A549 (cell line): ENCODE data around the gene SSC5D. TPM values are rescaled to one million over a fixed set of nuclear protein-coding genes. Genes with fewer than 3 reads are reported as not detected.

Experiments used
- ATAC-seq, 2 experiments: fragments of 200-7000 bp in 1 of 2; fragments of >200 bp in 1 of 2; cut with Nextera tagmentation in 1 of 2; cut with Tn5 transposase in 1 of 2; 3 replicates each; pipeline versions ENCODE4 v1.8.0 to v1.9.1; 2018 to 2020; ENCODE audit warnings: mild to moderate bottlenecking in 1 of 2, moderate library complexity in 1 of 2
- CTCF ChIA-PET: fragments of 300-600 bp; sonication (Branson Sonifier 250); formaldehyde crosslinking; extraction: SDS; loops from one replicate; lab custom pipeline; 2021; ENCODE audit warnings: antibody characterized with exemption, inconsistent platforms; lab: Yijun Ruan, JAX
- POLR2A ChIA-PET: fragments of 350-600 bp; formaldehyde crosslinking; extraction: SDS; loops from one replicate; lab custom pipeline; 2021; ENCODE audit warnings: antibody characterized with exemption, inconsistent platforms; lab: Yijun Ruan, JAX
- DNase-seq, 2 experiments: peaks; one replicate each; pipeline versions ENCODE4 v3.0.0 to v3.0.0-alpha.2; 2011 to 2016; ENCODE audit warnings: low read depth in 1 of 2, low spot score in 1 of 2
- FAIRE-seq: peaks from 2 replicates; lab custom pipeline; 2011; peaks lifted over from hg19 to GRCh38; lab: Jason Lieb, UNC
- H3K27ac ChIP-seq, 2 experiments: fragments of >200 bp; sonication (Bioruptor Twin); formaldehyde crosslinking; 3 replicates each; pipeline ENCODE4 v1.5.1; 2016 to 2017
- H3K4me1 ChIP-seq: fragments of >200 bp; sonication (Bioruptor Twin); formaldehyde crosslinking; 3 replicates; pipeline ENCODE4 v1.6.1; 2016
- H3K4me2 ChIP-seq: fragments of >200 bp; sonication (Bioruptor Twin); formaldehyde crosslinking; 3 replicates; pipeline ENCODE4 v1.6.1; 2016
- H3K4me3 ChIP-seq: fragments of >200 bp; sonication (Bioruptor Twin); formaldehyde crosslinking; 3 replicates; pipeline ENCODE4 v1.5.1; 2016
- H3K9me3 ChIP-seq: fragments of >200 bp; sonication (Bioruptor Twin); formaldehyde crosslinking; 3 replicates; pipeline ENCODE4 v1.6.1; 2016
- CBX2 ChIP-seq: fragments of 200-600 bp; sonication (generic); IDR thresholded peaks from 2 replicates; pipeline ENCODE4 v1.6.1; 2016; ENCODE audit warnings: low read depth, mild to moderate bottlenecking, borderline replicate concordance
- CBX8 ChIP-seq: fragments of 200-600 bp; sonication (generic); IDR thresholded peaks from 2 replicates; pipeline ENCODE4 v1.6.1; 2016
- CEBPB ChIP-seq, 2 experiments: fragments of >200 bp in 1 of 2; sonication (Bioruptor Twin) in 1 of 2; formaldehyde crosslinking in 1 of 2; IDR thresholded peaks; 2 replicates each; pipeline ENCODE4 v1.6.1; 2012 to 2016
- CHD2 ChIP-seq: fragments of 150-350 bp; IDR thresholded peaks from 2 replicates; pipeline ENCODE4 v1.6.1; 2014; ENCODE audit warnings: low read length; ENCODE audit not compliant: partially characterized antibody
- EHF ChIP-seq: fragments of 250-450 bp; sonication (Bioruptor Pico); IDR thresholded peaks from 2 replicates; pipeline ENCODE4 v1.5.0; 2020; ENCODE audit warnings: mild to moderate bottlenecking
- FOSB ChIP-seq: fragments of 250-450 bp; sonication (Bioruptor Pico); IDR thresholded peaks from 2 replicates; pipeline ENCODE4 v1.5.0; 2020; ENCODE audit warnings: mild to moderate bottlenecking, moderate library complexity
- FOSL2 ChIP-seq, 2 experiments: fragments of 450-650 bp in 1 of 2; fragments of >200 bp in 1 of 2; sonication (Bioruptor Twin) in 1 of 2; formaldehyde crosslinking; IDR thresholded peaks; 2 replicates each; pipeline versions ENCODE4 v1.5.0 to v1.6.1; 2016 to 2020; ENCODE audit warnings: mild to moderate bottlenecking in 1 of 2, moderate library complexity in 1 of 2
- GATA3 ChIP-seq: IDR thresholded peaks from 2 replicates; pipeline ENCODE4 v1.6.1; 2012; ENCODE audit warnings: borderline replicate concordance
- HES2 ChIP-seq: fragments of >200 bp; sonication (Bioruptor Twin); formaldehyde crosslinking; IDR thresholded peaks from 2 replicates; pipeline ENCODE4 v1.6.1; 2016
- HEYL ChIP-seq: fragments of 250-450 bp; sonication (Bioruptor Pico); IDR thresholded peaks from 2 replicates; pipeline ENCODE4 v1.8.0; 2021; ENCODE audit warnings: mild to moderate bottlenecking, moderate library complexity
- HOXA7 ChIP-seq: fragments of 250-450 bp; sonication (Bioruptor Pico); IDR thresholded peaks from 2 replicates; pipeline ENCODE4 v1.5.0; 2020; ENCODE audit warnings: mild to moderate bottlenecking, moderate library complexity
- HOXB5 ChIP-seq: fragments of 250-450 bp; sonication (Bioruptor Pico); IDR thresholded peaks from 2 replicates; pipeline ENCODE4 v1.5.0; 2020; ENCODE audit warnings: mild to moderate bottlenecking, moderate library complexity
- JUN ChIP-seq, 2 experiments: fragments of >200 bp; sonication (Bioruptor Twin); formaldehyde crosslinking; IDR thresholded peaks; 2 replicates in 1 of 2; 3 replicates in 1 of 2; pipeline ENCODE4 v1.6.1; 2016 to 2017
- JUNB ChIP-seq: fragments of >200 bp; sonication (Bioruptor Twin); formaldehyde crosslinking; IDR thresholded peaks from 2 replicates; pipeline ENCODE4 v1.6.1; 2016
- KDM1A ChIP-seq: fragments of 200-600 bp; sonication (generic); IDR thresholded peaks from 2 replicates; pipeline ENCODE4 v1.6.1; 2016; ENCODE audit warnings: low read depth, mild to moderate bottlenecking
- MYC ChIP-seq: IDR thresholded peaks from 2 replicates; pipeline ENCODE4 v1.6.1; 2012; ENCODE audit warnings: mild to moderate bottlenecking, inconsistent platforms, low read length, improper control_type of control experiment, borderline replicate concordance
- NFE2L2 ChIP-seq: fragments of 150-350 bp; conservative IDR thresholded peaks from 2 replicates; pipeline ENCODE4 v1.6.1; 2014; ENCODE audit warnings: low read length
- PHF8 ChIP-seq: fragments of 200-600 bp; sonication (generic); IDR thresholded peaks from 2 replicates; pipeline ENCODE4 v1.6.1; 2016; ENCODE audit warnings: low read depth, mild to moderate bottlenecking, antibody characterized with exemption, moderate library complexity, borderline replicate concordance
- POLR2A ChIP-seq: IDR thresholded peaks from 2 replicates; pipeline ENCODE4 v1.6.1; 2012; ENCODE audit warnings: mild to moderate bottlenecking, low read length
- RAD21 ChIP-seq, 2 experiments: fragments of >200 bp in 1 of 2; sonication (Bioruptor Twin) in 1 of 2; formaldehyde crosslinking in 1 of 2; IDR thresholded peaks in 1 of 2; conservative IDR thresholded peaks in 1 of 2; 2 replicates in 1 of 2; 3 replicates in 1 of 2; pipeline ENCODE4 v1.6.1; 2012 to 2018; ENCODE audit warnings: inconsistent platforms in 1 of 2
- RCOR1 ChIP-seq: fragments of 150-350 bp; IDR thresholded peaks from 2 replicates; pipeline ENCODE4 v1.6.1; 2014; ENCODE audit warnings: antibody characterized with exemption, low read length, low read depth
- RFX5 ChIP-seq: fragments of 450-650 bp; IDR thresholded peaks from 2 replicates; pipeline ENCODE4 v1.7.1; 2014; ENCODE audit warnings: antibody characterized with exemption, mild to moderate bottlenecking, moderate library complexity
- SMC3 ChIP-seq: fragments of >200 bp; sonication (Bioruptor Twin); formaldehyde crosslinking; IDR thresholded peaks from 3 replicates; pipeline ENCODE4 v1.6.1; 2018; ENCODE audit warnings: inconsistent platforms
- TFCP2L1 ChIP-seq: fragments of 250-450 bp; sonication (Bioruptor Pico); IDR thresholded peaks from 2 replicates; pipeline ENCODE4 v1.5.0; 2021; ENCODE audit warnings: mild to moderate bottlenecking
- TP53 ChIP-seq: fragments of 250-450 bp; sonication (Bioruptor Pico); IDR thresholded peaks from 2 replicates; pipeline ENCODE4 v1.5.0; 2021; ENCODE audit warnings: mild to moderate bottlenecking, moderate library complexity
- WGBS: methylation state at CpG from one replicate; pipeline ENCODE4 v1.1.6; 2017; ENCODE audit errors: missing lambda C conversion rate; 5-methylcytosine and 5-hydroxymethylcytosine counted together
- polyA plus RNA-seq, 4 experiments: library from polyadenylated mRNA; depleted of rRNA in 3 of 4; stranded (reverse); fragments of >200 nt; fragmentation: RNase III in 1 of 4; extraction: RNeasy Plus Mini Kit Qiagen cat#74134 plus additional on column Dnase treatment in 1 of 4; gene quantifications; 2 replicates in 3 of 4; 3 replicates in 1 of 4; pipeline ENCODE4 v1.2.3, GENCODE V29; 2011 to 2017
- TF ChIP-seq, protein P1 (sequence below): fragments of 150-350 bp; IDR thresholded peaks from 2 replicates; pipeline ENCODE4 v1.6.1; 2014; ENCODE audit warnings: low read depth, mild to moderate bottlenecking, low read length
- TF ChIP-seq, protein P2 (sequence below): IDR thresholded peaks from 2 replicates; pipeline ENCODE4 v1.6.1; 2012; ENCODE audit warnings: low read depth, borderline replicate concordance

The SSC5D gene
- polyA plus RNA-seq, 2 of the 4 experiments (the other 2 are of a cell fraction): 0.22 to 1.5 TPM

GRCh38 chr19:55543567-55543966 lies 55.3 kb downstream of the SSC5D start:
- Histone ChIP-seq H3K4me2 (no peak overlapping the region), H3K9me3 (no peaks in the 10 kb centered on the region), H3K27ac (no peak overlapping the region), H3K4me3 (no peak overlapping the region), H3K4me1 (peaks cover 39% of the 10 kb centered on the region)
- DNase-seq (no peak), ATAC-seq (no peak), FAIRE-seq (no peak)
- WGBS: 58% methylated on average over 4 of the region's 5 CpGs
- CTCF ChIA-PET: interaction anchor here (1.4 kb wide), 1 partner anchor 26 kb away, joined by 5 read pairs; no protein-coding TSS in a partner anchor
- no peak for TF ChIP-seq TFCP2L1 (CRISPR knock-in tag)
- TF ChIP-seq KDM1A: no peak
- no peak for TF ChIP-seq EHF (CRISPR knock-in tag)
- no peak for TF ChIP-seq FOSL2 (IDR thresholded peaks at IDR 0.05)
- no peak for TF ChIP-seq FOSL2 (CRISPR knock-in tag; IDR thresholded peaks at IDR 0.05)
- no peak for TF ChIP-seq MYC
- TF ChIP-seq, protein P1, sequence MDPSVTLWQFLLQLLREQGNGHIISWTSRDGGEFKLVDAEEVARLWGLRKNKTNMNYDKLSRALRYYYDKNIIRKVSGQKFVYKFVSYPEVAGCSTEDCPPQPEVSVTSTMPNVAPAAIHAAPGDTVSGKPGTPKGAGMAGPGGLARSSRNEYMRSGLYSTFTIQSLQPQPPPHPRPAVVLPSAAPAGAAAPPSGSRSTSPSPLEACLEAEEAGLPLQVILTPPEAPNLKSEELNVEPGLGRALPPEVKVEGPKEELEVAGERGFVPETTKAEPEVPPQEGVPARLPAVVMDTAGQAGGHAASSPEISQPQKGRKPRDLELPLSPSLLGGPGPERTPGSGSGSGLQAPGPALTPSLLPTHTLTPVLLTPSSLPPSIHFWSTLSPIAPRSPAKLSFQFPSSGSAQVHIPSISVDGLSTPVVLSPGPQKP: no peak
- no peak for TF ChIP-seq HOXA7 (CRISPR knock-in tag)
- POLR2A ChIA-PET: no interaction called here

- POLR2A ChIA-PET: no interaction called here
- H3K4me3 ChIP-seq: no peak overlapping the region
- no peak for ATAC-seq
- H3K9me3 ChIP-seq: no peaks in the 10 kb centered on the region
- no peak for DNase-seq
- WGBS: 89% methylated on average over 15 of the region's 15 CpGs
- peaks cover 44% of the 10 kb centered on the region for H3K4me1 ChIP-seq
- H3K4me2 ChIP-seq: no peak overlapping the region
- peak overlapping the region in 1 of 2 experiments; percentile 99; a peak in 3 of 6 replicates for H3K27ac ChIP-seq
- no peak for FAIRE-seq
- no peak for TF ChIP-seq GATA3
- no peak for TF ChIP-seq POLR2A
- TF ChIP-seq RFX5: no peak
- TF ChIP-seq CBX2: no peak
- TF ChIP-seq CHD2: no peak
- TF ChIP-seq NFE2L2: no peak
- no peak for TF ChIP-seq CEBPB (IDR thresholded peaks at IDR 0.05)
- TF ChIP-seq HES2: no peak
- TF ChIP-seq CBX8: no peak
- TF ChIP-seq EHF (CRISPR knock-in tag): no peak
- no peak for TF ChIP-seq RAD21 (conservative IDR thresholded peaks at IDR 0.05 in 1 of 2, IDR thresholded peaks at IDR 0.05 in 1 of 2)
- no peak for TF ChIP-seq HOXB5 (CRISPR knock-in tag)
- TF ChIP-seq SMC3: no peak
- TF ChIP-seq HEYL (CRISPR knock-in tag): no peak
- no peak for TF ChIP-seq FOSB (CRISPR knock-in tag)
- TF ChIP-seq, protein P2, sequence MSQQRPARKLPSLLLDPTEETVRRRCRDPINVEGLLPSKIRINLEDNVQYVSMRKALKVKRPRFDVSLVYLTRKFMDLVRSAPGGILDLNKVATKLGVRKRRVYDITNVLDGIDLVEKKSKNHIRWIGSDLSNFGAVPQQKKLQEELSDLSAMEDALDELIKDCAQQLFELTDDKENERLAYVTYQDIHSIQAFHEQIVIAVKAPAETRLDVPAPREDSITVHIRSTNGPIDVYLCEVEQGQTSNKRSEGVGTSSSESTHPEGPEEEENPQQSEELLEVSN: no peak
- TF ChIP-seq, all 56 proteins: peak for 0
- CTCF ChIA-PET: interaction anchor here (0.7 to 1.4 kb wide), 3 partner anchors 9 to 27 kb away, joined by 3 to 5 read pairs (median 3); no protein-coding TSS in a partner anchor
Measured at GRCh38 chr19:55544014-55544413, 55.8 kb downstream of the SSC5D start.

GRCh38 chr19:55544776-55545439 lies 56.7 kb downstream of the SSC5D start:
- POLR2A ChIA-PET: no interaction called here
- Histone ChIP-seq H3K27ac (peak overlapping the region; percentile 97 to 99; a peak in 5 of 6 replicates), H3K4me2 (peak overlapping the region; percentile 27; the same call in 2 of the 3 replicates), H3K4me1 (peaks cover 50% of the 10 kb centered on the region), H3K4me3 (no peak overlapping the region), H3K9me3 (no peaks in the 10 kb centered on the region)
- CTCF ChIA-PET: interaction anchor here (0.7 to 3.4 kb wide), 4 partner anchors 10 to 28 kb away, joined by 3 to 13 read pairs (median 4); no protein-coding TSS in a partner anchor
- DNase-seq: no peak
- ATAC-seq: no peak
- no peak for FAIRE-seq
- TF ChIP-seq RCOR1: no peak
- 0 out of 2 replicates have a peak, but pooled peaks have one; percentile 5 for TF ChIP-seq POLR2A
- peak; percentile 34; the same call in 1 of the 2 replicates for TF ChIP-seq JUNB
- no peak for TF ChIP-seq TP53
- TF ChIP-seq HEYL (CRISPR knock-in tag): no peak
- TF ChIP-seq SMC3: no peak
- no peak for TF ChIP-seq MYC
- TF ChIP-seq NFE2L2: no peak
- peak; percentile 42; the same call in 1 of the 2 replicates for TF ChIP-seq FOSL2 (IDR thresholded peaks at IDR 0.05)
- peak; percentile 79 for TF ChIP-seq FOSL2 (CRISPR knock-in tag; IDR thresholded peaks at IDR 0.05)
- no peak for TF ChIP-seq JUN (IDR thresholded peaks at IDR 0.05)
- no peak for TF ChIP-seq HOXB5 (CRISPR knock-in tag)
- TF ChIP-seq PHF8: no peak
- WGBS: 70% methylated on average over 16 of the region's 23 CpGs
